HCT116 (cell line): ENCODE measurements around the gene IFT88. TPM values are rescaled to one million over a fixed set of nuclear protein-coding genes. Genes with fewer than 3 reads are reported as not detected.

Source experiments
- ATAC-seq: fragments of 200-7000 bp; cut with Tn5 transposase; 2 replicates; pipeline ENCODE4 v1.9.1; 2020; ENCODE audit warnings: mild to moderate bottlenecking, moderate library complexity
- BruUV-seq: library from RNA; stranded (reverse); fragments of 400-500 nt; replicated peaks from 2 replicates; lab custom pipeline; 2021; lab: Mats Ljungman, UMichigan
- CTCF ChIA-PET: fragments of 300-600 bp; sonication (Branson Sonifier 250); formaldehyde crosslinking; loops from one replicate; lab custom pipeline; 2021; ENCODE audit warnings: antibody characterized with exemption; lab: Charles Lee
- POLR2A ChIA-PET: fragments of 300-600, 350-600 bp; sonication (Branson Sonifier 250); formaldehyde crosslinking; loops from one replicate; lab custom pipeline; 2021; ENCODE audit warnings: antibody characterized with exemption; lab: Charles Lee
- RAD21 ChIA-PET, 2 experiments: fragments of 300-600 bp; sonication (Branson Sonifier 250); formaldehyde crosslinking; loops; one replicate each; lab custom pipeline; 2023; ENCODE audit warnings: low total read pairs in 2 of 2; ENCODE audit not compliant: uncharacterized antibody in 2 of 2, unreplicated experiment in 2 of 2, low non-redundant PET in 1 of 2; lab: Charles Lee
- DNase-seq: peaks from one replicate; pipeline ENCODE4 v3.0.0-alpha.2; 2010; ENCODE audit warnings: low read depth, low spot score
- H2AFZ ChIP-seq: fragments of 200-600 bp; shearing (Covaris generic), sonication (generic); 2 replicates; pipeline ENCODE4 v1.6.1; 2017; ENCODE audit warnings: low read depth, mixed run types, mixed read lengths, antibody characterized with exemption, low read length; ENCODE audit not compliant: poor library complexity, severe bottlenecking
- H3K27ac ChIP-seq: 2 replicates; pipeline ENCODE4 v1.5.1; 2012; ENCODE audit warnings: low read depth, low read length
- H3K27me3 ChIP-seq: fragments of 200-600 bp; sonication (generic); 2 replicates; pipeline ENCODE4 v1.6.1; 2016; ENCODE audit warnings: mixed run types, low read length, mixed read lengths; ENCODE audit not compliant: insufficient read depth
- H3K36me3 ChIP-seq, 2 experiments: fragments of 200-500 bp in 1 of 2; fragments of 200-600 bp in 1 of 2; sonication (Bioruptor generic) in 1 of 2; sonication (generic) in 1 of 2; 2 replicates each; pipeline versions ENCODE4 v1.5.1 to v1.6.1; 2014 to 2016; ENCODE audit warnings: low read length in 2 of 2, inconsistent platforms in 1 of 2, mixed read lengths in 1 of 2, mixed run types in 1 of 2; ENCODE audit not compliant: insufficient read depth in 2 of 2, control insufficient read depth in 1 of 2
- H3K4me1 ChIP-seq, 2 experiments: fragments of 200-600 bp in 1 of 2; sonication (generic) in 1 of 2; 2 replicates each; pipeline versions ENCODE4 v1.5.1 to v1.6.1; 2012 to 2017; ENCODE audit warnings: low read length in 2 of 2, inconsistent platforms in 1 of 2, mild to moderate bottlenecking in 1 of 2, mixed read lengths in 1 of 2, mixed run types in 1 of 2, moderate library complexity in 1 of 2; ENCODE audit not compliant: insufficient read depth in 2 of 2, control insufficient read depth in 1 of 2
- H3K4me2 ChIP-seq: fragments of 200-600 bp; sonication (generic); 2 replicates; pipeline ENCODE4 v1.6.1; 2017; ENCODE audit warnings: mixed run types, low read length, mixed read lengths
- H3K4me3 ChIP-seq, 2 experiments: fragments of 200-600 bp in 1 of 2; sonication (generic) in 1 of 2; replicated peaks in 1 of 2; 2 replicates each; pipeline ENCODE4 v1.5.1; 2011 to 2016; ENCODE audit warnings: low read length in 2 of 2, control low read depth in 1 of 2, low read depth in 1 of 2, mild to moderate bottlenecking in 1 of 2, mixed read lengths in 1 of 2, mixed run types in 1 of 2
- H3K79me2 ChIP-seq: fragments of 200-600 bp; sonication (generic); 2 replicates; pipeline ENCODE4 v1.6.1; 2017; ENCODE audit warnings: mild to moderate bottlenecking, mixed run types, low read length, moderate library complexity, mixed read lengths; ENCODE audit not compliant: insufficient read depth
- H3K9ac ChIP-seq: fragments of 200-600 bp; sonication (generic); 2 replicates; pipeline ENCODE4 v1.6.1; 2016; ENCODE audit warnings: low read length, mixed read lengths
- H3K9me2 ChIP-seq: fragments of 200-600 bp; sonication (generic), shearing (Covaris generic); 2 replicates; pipeline ENCODE4 v1.6.1; 2017; ENCODE audit warnings: mixed run types, mild to moderate bottlenecking, moderate library complexity; ENCODE audit not compliant: insufficient read depth
- H3K9me3 ChIP-seq, 2 experiments: fragments of 200-500 bp in 1 of 2; fragments of 200-600 bp in 1 of 2; sonication (Bioruptor generic) in 1 of 2; sonication (generic) in 1 of 2; 2 replicates each; pipeline ENCODE4 v1.6.1; 2014 to 2017; ENCODE audit warnings: low read length in 2 of 2, mixed read lengths in 2 of 2, inconsistent platforms in 1 of 2, low read depth in 1 of 2, mild to moderate bottlenecking in 1 of 2, mixed run types in 1 of 2, moderate library complexity in 1 of 2; ENCODE audit not compliant: control insufficient read depth in 1 of 2, insufficient read depth in 1 of 2
- H4K20me1 ChIP-seq: fragments of 200-600 bp; sonication (generic), shearing (Covaris generic); 2 replicates; pipeline ENCODE4 v1.6.1; 2017; ENCODE audit warnings: mixed run types, mild to moderate bottlenecking, moderate library complexity; ENCODE audit not compliant: insufficient read depth
- ATF3 ChIP-seq: IDR thresholded peaks from 2 replicates; pipeline ENCODE4 v1.6.1; 2012
- CBX3 ChIP-seq: IDR thresholded peaks from 2 replicates; pipeline ENCODE4 v1.6.1; 2012; ENCODE audit warnings: low read depth
- CEBPB ChIP-seq: IDR thresholded peaks from 2 replicates; pipeline ENCODE4 v1.6.1; 2012; ENCODE audit warnings: low read depth
- CTCF ChIP-seq, 3 experiments: fragments of 200-600 bp in 1 of 3; sonication (generic) in 1 of 3; IDR thresholded peaks in 2 of 3; conservative IDR thresholded peaks in 1 of 3; 2 replicates each; pipeline ENCODE4 v1.5.1; 2012 to 2017; ENCODE audit warnings: low read depth in 2 of 3, low read length in 2 of 3, antibody characterized with exemption in 1 of 3, borderline replicate concordance in 1 of 3, control low read depth in 1 of 3, mild to moderate bottlenecking in 1 of 3, mixed read lengths in 1 of 3, mixed run types in 1 of 3, moderate library complexity in 1 of 3; ENCODE audit not compliant: insufficient read depth in 1 of 3
- EGR1 ChIP-seq: IDR thresholded peaks from 2 replicates; pipeline ENCODE4 v1.6.1; 2012; ENCODE audit warnings: low read depth
- ELF1 ChIP-seq: IDR thresholded peaks from 2 replicates; pipeline ENCODE4 v1.6.1; 2012; ENCODE audit warnings: low read depth, borderline replicate concordance
- EZH2phosphoT487 ChIP-seq: fragments of 200-600 bp; IDR thresholded peaks from 2 replicates; pipeline ENCODE4 v1.6.1; 2018; ENCODE audit warnings: antibody characterized with exemption, borderline replicate concordance
- FOSL1 ChIP-seq: IDR thresholded peaks from 2 replicates; pipeline ENCODE4 v1.6.1; 2012; ENCODE audit warnings: low read depth
- JUND ChIP-seq: IDR thresholded peaks from 2 replicates; pipeline ENCODE4 v1.6.1; 2012
- MAX ChIP-seq: IDR thresholded peaks from 2 replicates; pipeline ENCODE4 v1.6.1; 2012
- POLR2A ChIP-seq: IDR thresholded peaks from 2 replicates; pipeline ENCODE4 v1.7.0; 2011; ENCODE audit warnings: borderline replicate concordance; ENCODE audit not compliant: insufficient read depth, insufficient read length; ENCODE audit errors: extremely low read depth
- POLR2AphosphoS5 ChIP-seq: IDR thresholded peaks from 2 replicates; pipeline ENCODE4 v1.6.1; 2011; ENCODE audit warnings: mild to moderate bottlenecking, low read depth, low read length, moderate library complexity
- SIN3A ChIP-seq: IDR thresholded peaks from 2 replicates; pipeline ENCODE4 v1.6.1; 2012; ENCODE audit warnings: low read depth
- SP1 ChIP-seq: IDR thresholded peaks from 2 replicates; pipeline ENCODE4 v1.6.1; 2012; ENCODE audit warnings: low read depth
- SRF ChIP-seq: IDR thresholded peaks from 2 replicates; pipeline ENCODE4 v1.6.1; 2012; ENCODE audit warnings: low read depth
- TCF7L2 ChIP-seq: IDR thresholded peaks from 2 replicates; pipeline ENCODE4 v1.7.0; 2011; ENCODE audit warnings: borderline replicate concordance, inconsistent platforms; ENCODE audit not compliant: insufficient read depth, insufficient read length; ENCODE audit errors: extremely low read depth
- YY1 ChIP-seq: IDR thresholded peaks from 2 replicates; pipeline ENCODE4 v1.6.1; 2011; ENCODE audit warnings: low read length, low read depth, moderate library complexity, mild to moderate bottlenecking; ENCODE audit not compliant: insufficient replicate concordance; ENCODE audit errors: extremely low read depth
- ZBTB33 ChIP-seq: IDR thresholded peaks from 2 replicates; pipeline ENCODE4 v1.6.1; 2011; ENCODE audit warnings: mild to moderate bottlenecking, low read length, moderate library complexity; ENCODE audit not compliant: insufficient replicate concordance; ENCODE audit errors: extremely low read depth
- ZFX ChIP-seq: fragments of 450-650 bp; IDR thresholded peaks from 2 replicates; pipeline ENCODE4 v1.6.1; 2017
- intact Hi-C: fragments of 100-400 bp; cut with micrococcal nuclease; formaldehyde crosslinking; loops from 2 replicates; pipeline ENCODE4 v1.10.0; 2022
- total RNA-seq: library from RNA; stranded (reverse); gene quantifications from one replicate; pipeline ENCODE4 v1.2.1, GENCODE V29; 2021; ENCODE audit not compliant: unreplicated experiment

IFT88 gene
- total RNA-seq, 1 experiment from 2014 or later: 13.1 TPM

GRCh38 chr13:20636079-20636478 is 69.1 kb downstream of the IFT88 start (continued):
- no peak for TF ChIP-seq ZBTB33
- no peak for TF ChIP-seq CBX3

- Histone ChIP-seq H3K36me3 (no peaks in the 10 kb centered on the region), H4K20me1 (no peaks in the 10 kb centered on the region), H3K9ac (no peak overlapping the region), H3K4me1 (no peaks in the 10 kb centered on the region), H3K79me2 (no peaks in the 10 kb centered on the region), H3K4me2 (no peak overlapping the region), H3K4me3 (no peak overlapping the region), H3K27me3 (no peaks in the 10 kb centered on the region), H3K9me2 (no peaks in the 10 kb centered on the region), H3K9me3 (no peaks in the 10 kb centered on the region), H3K27ac (no peak overlapping the region), H2AFZ (no peak overlapping the region)
- BruUV-seq: no TSS peak
- DNase-seq (no peak), ATAC-seq (no peak)
- ChIA-PET POLR2A (no interaction called here), RAD21 (no interaction called here), CTCF (no interaction called here)
- intact Hi-C loops: no loop called here
- no peak for TF ChIP-seq CBX3
- no peak for TF ChIP-seq ELF1
- no peak for TF ChIP-seq JUND
- no peak for TF ChIP-seq TCF7L2
- no peak for TF ChIP-seq CEBPB
- no peak for TF ChIP-seq ATF3
- no peak for TF ChIP-seq POLR2A
- no peak for TF ChIP-seq FOSL1
- no peak for TF ChIP-seq SIN3A
- TF ChIP-seq SP1: no peak
- TF ChIP-seq POLR2AphosphoS5: no peak
- no peak for TF ChIP-seq EZH2phosphoT487
- TF ChIP-seq CTCF (IDR thresholded peaks at IDR 0.05 in 2 of 3, conservative IDR thresholded peaks at IDR 0.05 in 1 of 3; ENCODE audit: borderline replicate concordance in 1 of 3, insufficient read depth in 1 of 3, low read depth in 2 of 3, low read length in 2 of 3): no peak
- no peak for TF ChIP-seq MAX
- TF ChIP-seq SRF: no peak
- TF ChIP-seq EGR1: no peak
- TF ChIP-seq ZFX: no peak
- no peak for TF ChIP-seq ZBTB33
- no peak for TF ChIP-seq YY1
Measured at GRCh38 chr13:20637811-20638210, 70.9 kb downstream of the IFT88 start.
